Aorta (tissue), 5 donors: Measurements from ENCODE around the gene PLP2. TPM values are rescaled to one million over a fixed set of nuclear protein-coding genes. Genes with fewer than 3 reads are reported as not detected.

Experiments used
- ATAC-seq: fragments of 200-7000 bp; cut with Tn5 transposase; one replicate; pipeline ENCODE4 v1.9.1; 2022; ENCODE audit warnings: moderate library complexity; ENCODE audit not compliant: low FRiP score
- DNase-seq, 2 donors: peaks; one replicate each; pipeline ENCODE4 v3.0.0-alpha.2; 2020
- H3K27ac ChIP-seq, 2 donors: one replicate each; pipeline ENCODE4 v1.5.1; 2013; ENCODE audit warnings: low read length in 2 of 2, mild to moderate bottlenecking in 2 of 2, moderate library complexity in 2 of 2, control low read depth in 1 of 2, inconsistent platforms in 1 of 2, low read depth in 1 of 2
- H3K27me3 ChIP-seq, 2 donors: one replicate each; pipeline ENCODE4 v1.6.1; 2013; ENCODE audit warnings: control low read depth in 1 of 2, low read length in 1 of 2, mild to moderate bottlenecking in 1 of 2, moderate library complexity in 1 of 2; ENCODE audit not compliant: insufficient read depth in 2 of 2, control insufficient read depth in 1 of 2
- H3K36me3 ChIP-seq, 2 donors: one replicate each; pipeline ENCODE4 v1.6.1; 2013; ENCODE audit warnings: control low read depth in 1 of 2, low read length in 1 of 2, mild to moderate bottlenecking in 1 of 2; ENCODE audit not compliant: insufficient read depth in 2 of 2, control insufficient read depth in 1 of 2
- H3K4me1 ChIP-seq, 2 donors: one replicate each; pipeline ENCODE4 v1.6.1; 2013; ENCODE audit warnings: low read length in 2 of 2, control low read depth in 1 of 2, mild to moderate bottlenecking in 1 of 2, moderate library complexity in 1 of 2; ENCODE audit not compliant: insufficient read depth in 2 of 2, control insufficient read depth in 1 of 2
- H3K4me3 ChIP-seq, 2 donors: one replicate each; pipeline ENCODE4 v1.5.1; 2013; ENCODE audit warnings: low read length in 2 of 2, control low read depth in 1 of 2, mild to moderate bottlenecking in 1 of 2
- H3K9me3 ChIP-seq: one replicate; pipeline ENCODE4 v1.6.1; 2013; ENCODE audit warnings: mild to moderate bottlenecking, low read length; ENCODE audit not compliant: control insufficient read depth
- WGBS, 2 donors: extraction: QIAGEN DNeasy Blood & Tissue Kit; methylation state at CpG; one replicate each; pipeline ENCODE4 v1.1.7; 2013; 5-methylcytosine and 5-hydroxymethylcytosine counted together
- intact Hi-C, 2 donors: fragments of 100-400 bp; cut with DNase I; formaldehyde crosslinking; loops; one replicate each; pipeline versions ENCODE4 v1.14.2 to v1.15.0; 2022
- polyA plus RNA-seq, 2 donors: library from polyadenylated mRNA; stranded (reverse); fragments of 200-250 nt; gene quantifications; one replicate each; pipeline ENCODE4 v1.2.3, GENCODE V29; 2013
- total RNA-seq, 2 donors: library from RNA; stranded (reverse); fragmentation: NEBNext Ultra II Directional; extraction: Animal tissue kit (Norgen Biotek cat#: 25700); gene quantifications; one replicate each; pipeline ENCODE4 v1.2.1, GENCODE V29; 2021
- donor health status: healthy with polysubstance abuse.
- donor health status: Bipolar disorder and iron deficiency.
- donor health status: DM: no; HTN: no; CAD: no.
- donor health status: DM: no; HTN: no; CAD: no.
- donor health status: DM: yes; HTN: yes; CAD: no.

Gene PLP2
- total and polyA plus RNA-seq, 4 donors = 159 to 337 (median 202) TPM

DNA sequence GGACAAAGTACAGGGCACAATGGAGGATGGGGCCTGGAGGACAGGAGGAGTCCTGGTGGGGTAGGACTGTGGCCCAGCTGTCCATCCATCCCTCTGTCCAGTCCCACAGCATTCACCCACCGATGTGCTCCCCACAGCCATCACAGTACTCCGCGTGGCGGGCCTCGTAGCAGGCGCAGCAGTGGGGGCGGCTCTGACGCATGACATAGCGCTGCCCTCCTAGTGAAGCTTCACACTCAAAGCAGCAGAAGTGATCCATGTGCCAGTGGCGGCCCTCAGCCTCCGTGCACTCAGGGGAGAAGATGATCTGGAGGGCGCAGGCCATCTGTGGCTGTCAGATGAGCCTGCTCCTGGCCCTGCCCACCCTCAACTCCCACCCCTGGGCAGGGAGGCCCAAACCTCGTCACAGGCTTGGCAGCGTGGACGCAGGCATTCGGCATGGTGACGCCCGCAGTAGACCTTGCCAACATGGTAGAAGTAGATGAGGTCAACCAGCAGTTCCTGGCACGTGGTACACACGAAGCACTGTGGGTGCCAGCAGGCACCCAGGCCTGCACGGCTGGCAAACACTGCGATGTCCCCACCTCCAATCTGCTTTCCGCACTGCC, 6.3 kb downstream of the PLP2 start:
- Histone ChIP-seq H3K27me3 (no peaks in the 10 kb centered on the region), H3K4me3 (no peak overlapping the region), H3K9me3 (no peaks in the 10 kb centered on the region), H3K36me3 (no peaks in the 10 kb centered on the region), H3K4me1 (no peaks in the 10 kb centered on the region), H3K27ac (no peak overlapping the region)
- DNase-seq (no peak), ATAC-seq (peak; percentile 6)
- 61 to 67% methylated on average over 23 of the region's 23 CpGs for WGBS, 2 donors
- intact Hi-C loops = no loop called here

DNA sequence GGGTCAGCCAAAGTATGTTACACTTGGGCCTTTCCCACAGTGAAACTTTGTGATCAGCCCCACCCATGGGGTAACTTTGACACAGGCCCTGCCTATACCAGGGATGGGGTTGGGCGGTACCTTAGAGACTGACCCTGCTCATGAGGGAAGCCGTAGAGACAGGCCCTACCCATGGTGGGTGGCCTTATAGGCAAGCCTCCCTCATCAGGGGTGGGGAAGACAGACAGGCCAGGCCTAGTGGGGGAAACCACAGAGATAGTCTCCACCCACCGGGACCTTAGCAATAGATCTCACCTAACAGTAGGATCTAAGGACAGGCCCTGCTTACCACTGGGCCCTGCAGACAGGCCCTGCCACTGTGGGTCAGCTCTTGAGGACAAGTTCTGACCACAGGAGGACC, 6.8 kb downstream of the PLP2 start:
- DNase-seq (no peak), ATAC-seq (no peak)
- WGBS, 2 donors = 82 to 92% methylated on average over 3 of the region's 3 CpGs
- intact Hi-C loops = no loop called here
- H3K27ac ChIP-seq = no peak overlapping the region
- no peaks in the 10 kb centered on the region for H3K9me3 ChIP-seq
- H3K4me1 ChIP-seq = no peaks in the 10 kb centered on the region
- no peak overlapping the region for H3K4me3 ChIP-seq
- H3K27me3 ChIP-seq = no peaks in the 10 kb centered on the region
- H3K36me3 ChIP-seq = no peaks in the 10 kb centered on the region

GRCh38 chrX:49179358-49179757, 7.7 kb downstream of the PLP2 start:
- DNase-seq (no peak), ATAC-seq (no peak)
- H3K36me3 ChIP-seq = no peaks in the 10 kb centered on the region
- WGBS, 2 donors = 71 to 89% methylated on average over 2 of the region's 2 CpGs
- no peaks in the 10 kb centered on the region for H3K27me3 ChIP-seq
- no peak overlapping the region for H3K27ac ChIP-seq
- H3K4me3 ChIP-seq = no peak overlapping the region
- no peaks in the 10 kb centered on the region for H3K9me3 ChIP-seq
- intact Hi-C loops = no loop called here
- no peaks in the 10 kb centered on the region for H3K4me1 ChIP-seq

DNA sequence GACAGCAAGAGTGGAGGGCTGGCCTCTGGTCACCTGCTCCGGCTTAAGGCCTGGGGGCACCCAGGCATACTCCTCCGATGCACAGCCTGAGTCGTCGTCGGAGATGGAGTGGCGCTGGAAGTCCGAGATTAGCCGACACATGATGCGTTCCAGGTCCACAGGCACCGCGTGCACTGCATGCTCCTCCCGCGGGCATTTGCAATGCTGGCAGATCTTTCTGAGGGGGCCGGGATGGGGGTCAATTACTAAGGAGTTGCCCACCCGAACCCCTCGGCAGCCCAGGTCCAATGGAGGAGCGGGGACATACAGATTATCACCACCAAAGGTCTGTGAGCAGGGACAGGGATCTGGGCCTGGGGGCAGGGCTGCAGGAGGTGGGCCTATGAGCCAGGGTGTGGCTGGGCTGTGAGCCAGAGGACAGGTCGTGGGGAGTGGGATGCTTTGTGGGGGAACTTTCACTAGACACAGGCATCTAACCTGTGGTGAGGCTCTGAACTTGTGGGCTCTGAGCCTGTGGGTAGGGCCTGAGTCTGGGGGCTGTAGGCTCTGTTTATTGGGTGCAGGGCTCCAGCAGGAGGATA, 12.1 kb downstream of the PLP2 start:
- peak in 1 of 2 donors; percentile 68 for DNase-seq
- 80% methylated on average over 18 of the region's 18 CpGs for WGBS, 2 donors
- Histone ChIP-seq H3K27ac (no peak overlapping the region), H3K9me3 (no peaks in the 10 kb centered on the region), H3K4me3 (no peak overlapping the region), H3K27me3 (no peaks in the 10 kb centered on the region), H3K4me1 (no peaks in the 10 kb centered on the region), H3K36me3 (no peaks in the 10 kb centered on the region)
- intact Hi-C loops = no loop called here
- no peak for ATAC-seq

GRCh38 chrX:49184294-49185281, 12.9 kb downstream of the PLP2 start:
- Histone ChIP-seq H3K36me3 (no peaks in the 10 kb centered on the region), H3K9me3 (no peaks in the 10 kb centered on the region), H3K27me3 (no peaks in the 10 kb centered on the region), H3K27ac (peak overlapping the region in 1 of 2 donors; percentile 43), H3K4me3 (no peak overlapping the region), H3K4me1 (no peaks in the 10 kb centered on the region)
- peak; percentile 92 to 96 for DNase-seq
- intact Hi-C loops = no loop called here
- WGBS, 2 donors = 7 to 40% methylated on average over 42 to 46 of the region's 46 CpGs
- peak; percentile 82 for ATAC-seq

DNA sequence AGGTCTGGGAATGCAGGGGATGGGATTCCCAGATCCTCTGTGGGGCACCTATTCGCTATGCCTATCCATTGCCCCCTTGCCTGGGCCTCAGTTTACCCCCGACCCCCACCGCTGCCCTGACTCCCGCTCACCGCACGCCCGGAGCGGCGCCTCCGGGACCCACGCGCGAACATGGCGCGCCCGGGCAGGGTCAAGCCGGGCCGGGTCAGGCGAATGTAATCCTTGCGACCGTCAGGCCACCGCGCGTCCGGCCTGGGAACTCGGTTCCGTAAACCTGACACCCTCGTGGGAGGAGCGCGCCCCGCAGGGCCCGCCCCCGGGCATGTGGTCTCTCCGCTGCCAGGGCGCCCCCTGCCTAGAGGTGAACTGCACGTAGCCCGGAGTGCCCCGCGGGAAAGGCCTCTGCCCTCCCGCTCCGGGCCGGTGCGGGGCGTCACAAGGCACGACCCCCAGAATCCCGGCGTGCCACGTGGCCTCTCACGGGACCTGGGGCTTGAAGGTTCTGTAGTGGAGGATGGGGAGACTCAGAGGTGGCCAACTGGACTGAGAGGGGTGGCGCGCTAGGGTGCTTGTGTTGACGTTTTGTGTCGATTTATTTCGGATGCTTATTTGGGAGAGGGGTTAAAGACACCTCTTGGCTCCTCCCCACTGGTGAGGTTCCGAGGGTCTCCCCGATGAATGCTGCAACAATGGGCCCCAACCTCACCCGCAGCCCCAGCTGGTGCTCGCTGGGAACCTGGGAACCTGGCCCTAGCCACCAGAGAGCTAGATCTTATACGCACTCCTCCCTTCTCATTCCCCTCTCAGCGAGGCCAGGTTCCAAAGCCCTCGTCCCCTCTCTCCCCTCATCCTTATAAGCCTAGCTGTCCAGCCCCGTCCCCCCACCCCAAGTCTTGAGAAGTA, 14.7 kb downstream of the PLP2 start, which contains the start of gene PRICKLE3:
Gene PRICKLE3 (minus strand): TSS at position 249 of the 903 bp plus-strand sequence. CDS start 76 bp downstream, at position 173.
- no peaks in the 10 kb centered on the region for H3K9me3 ChIP-seq
- DNase-seq (peak; percentile 90 to 93), ATAC-seq (peak; percentile 70)
- no peaks in the 10 kb centered on the region for H3K4me1 ChIP-seq
- WGBS, 2 donors = 7 to 43% methylated on average over 62 of the region's 62 CpGs
- intact Hi-C loops = no loop called here
- peak within 1 kb of the TSS; percentile 27 to 85 for H3K4me3 ChIP-seq
- H3K27ac ChIP-seq = peak within 1 kb of the TSS in 1 of 2 donors; percentile 79
- no peaks in the 10 kb centered on the region for H3K27me3 ChIP-seq
- H3K36me3 ChIP-seq = no peaks in the 10 kb centered on the region

- Histone ChIP-seq H3K4me1 (no peaks in the 10 kb centered on the region), H3K36me3 (no peaks in the 10 kb centered on the region), H3K27ac (no peak overlapping the region), H3K27me3 (no peaks in the 10 kb centered on the region), H3K4me3 (no peak overlapping the region), H3K9me3 (no peaks in the 10 kb centered on the region)
- intact Hi-C loops = no loop called here
- ATAC-seq (no peak), DNase-seq (no peak)
- 46 to 53% methylated on average over 11 to 15 of the region's 15 CpGs for WGBS, 2 donors
Measured at GRCh38 chrX:49187028-49187394, 15.3 kb downstream of the PLP2 start.

DNA sequence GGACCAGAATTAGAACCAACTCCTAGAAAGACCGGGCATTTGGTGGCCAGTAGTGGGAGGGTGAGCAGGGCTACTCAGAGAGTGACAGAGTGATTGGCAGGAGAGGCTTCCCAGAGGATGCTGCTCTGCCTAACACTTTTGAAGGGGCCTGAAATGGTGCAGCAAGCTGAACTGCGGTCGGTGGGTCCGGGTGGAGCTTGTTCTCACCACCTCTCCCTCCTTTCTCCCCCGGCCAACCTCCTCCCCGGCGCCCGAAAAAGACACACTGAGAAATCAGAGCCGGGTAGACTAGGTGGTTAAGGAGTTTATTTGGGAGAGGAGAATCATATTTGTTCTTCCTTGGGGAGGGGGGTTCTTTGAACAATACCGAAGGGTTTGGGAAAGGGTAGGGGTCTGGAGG, 15.8 kb downstream of the PLP2 start:
- H3K4me1 ChIP-seq = no peaks in the 10 kb centered on the region
- H3K27ac ChIP-seq = no peak overlapping the region
- H3K4me3 ChIP-seq = no peak overlapping the region
- 59 to 69% methylated on average over 10 of the region's 10 CpGs for WGBS, 2 donors
- intact Hi-C loops = no loop called here
- H3K36me3 ChIP-seq = no peaks in the 10 kb centered on the region
- no peaks in the 10 kb centered on the region for H3K27me3 ChIP-seq
- no peaks in the 10 kb centered on the region for H3K9me3 ChIP-seq
- DNase-seq = no peak
- ATAC-seq = no peak
